Fibroblast of skin of left biceps (primary cell): ENCODE measurements around the gene CADPS2.
"Not testable (repeated sequence)": the region's sequence is repeated elsewhere in the genome, so short reads cannot be mapped to it uniquely, and the experiment has no call there.

Experiments used
- DNase-seq, 2 experiments: peaks; one replicate each; pipeline ENCODE4 v3.0.0-alpha.2; 2013; ENCODE audit warnings: low read depth in 2 of 2

The CADPS2 gene

GRCh38 chr7:122715183-122715582 is 171.1 kb downstream of the CADPS2 start:
- no peak for DNase-seq

GRCh38 chr7:122710916-122711315 is 175.3 kb downstream of the CADPS2 start:
- DNase-seq: no peak

- DNase-seq: no peak
Observed at GRCh38 chr7:122709930-122710646, 176.2 kb downstream of the CADPS2 start.

GRCh38 chr7:122706836-122707235 is 179.4 kb downstream of the CADPS2 start:
- DNase-seq: no peak

GRCh38 chr7:122702872-122703510 is 183.3 kb downstream of the CADPS2 start, which contains the start of gene RNF148:
TSS of gene RNF148 (minus strand) at chr7:122702922. CDS start at chr7:122702750, 172 bp downstream.
- no peak for DNase-seq

- DNase-seq: no peak
Observed at GRCh38 chr7:122699017-122699416, 187.2 kb downstream of the CADPS2 start, which contains the start of gene RNF133. TSS of gene RNF133 (minus strand) at chr7:122699117. CDS start at chr7:122698918, 199 bp downstream.

GRCh38 chr7:122695816-122696215 is 190.4 kb downstream of the CADPS2 start:
- no peak for DNase-seq

GRCh38 chr7:122694697-122695096 is 191.6 kb downstream of the CADPS2 start:
- no peak for DNase-seq

- DNase-seq: no peak
Observed at GRCh38 chr7:122692769-122693309, 193.4 kb downstream of the CADPS2 start.

GRCh38 chr7:122691569-122692235 is 194.6 kb downstream of the CADPS2 start:
- DNase-seq: no peak

- DNase-seq: no peak
Observed at GRCh38 chr7:122689346-122690109, 196.7 kb downstream of the CADPS2 start.

GRCh38 chr7:122688400-122688998 is 197.8 kb downstream of the CADPS2 start:
- DNase-seq: no peak

- no peak for DNase-seq
Observed at GRCh38 chr7:122686360-122686878, 199.8 kb downstream of the CADPS2 start.

GRCh38 chr7:122684504-122684903 is 201.8 kb downstream of the CADPS2 start:
- no peak for DNase-seq

- no peak for DNase-seq
Observed at GRCh38 chr7:122682815-122683550, 203.3 kb downstream of the CADPS2 start.

- not testable (repeated sequence) for DNase-seq
Observed at GRCh38 chr7:122681186-122681585, 205.1 kb downstream of the CADPS2 start.

GRCh38 chr7:122679813-122680212 is 206.4 kb downstream of the CADPS2 start:
- no peak for DNase-seq

GRCh38 chr7:122679269-122679709 is 207.0 kb downstream of the CADPS2 start:
- DNase-seq: not testable (repeated sequence)

- DNase-seq: no peak
Observed at GRCh38 chr7:122677149-122677548, 209.1 kb downstream of the CADPS2 start.

GRCh38 chr7:122676466-122676865 is 209.8 kb downstream of the CADPS2 start:
- no peak for DNase-seq
